Tongue (tissue), 2 donors: ENCODE data around the gene PCSK5. TPM values are rescaled to one million over a fixed set of nuclear protein-coding genes. Genes with fewer than 3 reads are reported as not detected.
"Not testable (repeated sequence)": the region's sequence is repeated elsewhere in the genome, so short reads cannot be mapped to it uniquely, and the experiment has no call there.

ENCODE experiments used
- DNase-seq: peaks from one replicate; pipeline ENCODE4 v3.0.0-alpha.2; 2015
- total RNA-seq: library from RNA; depleted of rRNA; stranded (reverse); fragments of >200 nt; gene quantifications from one replicate; pipeline ENCODE4 v1.2.3, GENCODE V29; 2014

The PCSK5 gene
- total RNA-seq, 1 donor from 2014 or later: 35.1 TPM

GRCh38 chr9:75889977-75890471 lies 449 bp upstream of the PCSK5 start:
- DNase-seq: peak; percentile 83

- DNase-seq: peak; percentile 83
Observed at GRCh38 chr9:75891277-75891741, 836 bp downstream of the PCSK5 start.

DNA sequence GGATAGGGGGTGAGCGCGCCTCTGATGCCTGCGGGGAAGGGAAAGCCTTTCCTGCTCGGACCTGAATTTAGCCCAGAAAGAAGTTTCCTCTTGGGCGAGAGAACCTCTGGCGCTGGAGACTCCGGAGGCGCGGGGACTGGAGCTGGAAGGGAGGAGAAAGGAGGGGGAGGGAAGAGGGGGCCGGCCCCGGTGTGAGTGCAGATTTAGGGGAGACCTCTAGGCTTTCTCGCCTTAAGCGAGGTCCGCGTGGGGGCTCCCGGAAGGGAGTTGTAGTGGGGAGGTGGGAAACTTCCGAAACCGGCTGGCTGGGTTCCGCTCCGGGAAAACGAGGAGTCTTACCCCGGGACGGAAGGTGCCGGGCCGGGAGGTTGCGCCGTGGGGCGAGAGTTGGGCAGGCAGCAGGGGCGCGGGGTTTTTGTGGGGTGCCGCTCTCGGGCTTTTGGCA lies 1.3 kb downstream of the PCSK5 start:
- DNase-seq: peak; percentile 43

- peak; percentile 37 for DNase-seq
Observed at GRCh38 chr9:75892216-75892911, 1.9 kb downstream of the PCSK5 start.

GRCh38 chr9:75893106-75893505 lies 2.6 kb downstream of the PCSK5 start:
- DNase-seq: no peak

GRCh38 chr9:75894566-75894965 lies 4.1 kb downstream of the PCSK5 start:
- no peak for DNase-seq

GRCh38 chr9:75895112-75895511 lies 4.6 kb downstream of the PCSK5 start:
- no peak for DNase-seq

GRCh38 chr9:75896193-75896592 lies 5.7 kb downstream of the PCSK5 start:
- DNase-seq: peak; percentile 13

DNA sequence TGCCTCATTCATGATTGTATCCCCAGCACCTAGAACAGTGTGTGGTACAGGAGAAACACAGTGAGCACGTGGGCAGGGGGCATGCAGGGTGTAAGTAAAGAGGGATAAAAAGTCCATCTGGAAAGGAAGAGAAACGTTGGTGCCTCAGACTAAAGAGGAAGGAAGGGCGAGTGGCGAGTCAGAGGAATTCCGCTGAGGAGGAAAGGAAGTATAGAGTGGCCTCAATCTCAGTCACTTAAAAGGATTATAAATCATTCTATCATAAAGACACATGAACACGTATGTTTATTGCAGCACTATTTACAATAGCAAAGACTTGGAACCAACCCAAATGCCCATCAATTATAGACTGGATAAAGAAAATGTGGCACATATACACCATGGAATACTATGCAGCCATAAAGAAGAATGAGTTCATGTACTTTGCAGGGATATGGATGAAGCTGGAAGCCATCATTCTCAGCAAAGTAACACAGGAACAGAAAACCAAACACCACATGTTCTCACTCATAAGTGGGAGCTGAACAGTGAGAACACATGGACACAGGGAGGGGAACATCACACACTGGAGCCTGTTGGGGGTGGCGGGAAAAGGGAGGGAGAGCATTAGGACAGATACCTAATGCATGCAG lies 10.5 kb downstream of the PCSK5 start:
- DNase-seq: not testable (repeated sequence)

DNA sequence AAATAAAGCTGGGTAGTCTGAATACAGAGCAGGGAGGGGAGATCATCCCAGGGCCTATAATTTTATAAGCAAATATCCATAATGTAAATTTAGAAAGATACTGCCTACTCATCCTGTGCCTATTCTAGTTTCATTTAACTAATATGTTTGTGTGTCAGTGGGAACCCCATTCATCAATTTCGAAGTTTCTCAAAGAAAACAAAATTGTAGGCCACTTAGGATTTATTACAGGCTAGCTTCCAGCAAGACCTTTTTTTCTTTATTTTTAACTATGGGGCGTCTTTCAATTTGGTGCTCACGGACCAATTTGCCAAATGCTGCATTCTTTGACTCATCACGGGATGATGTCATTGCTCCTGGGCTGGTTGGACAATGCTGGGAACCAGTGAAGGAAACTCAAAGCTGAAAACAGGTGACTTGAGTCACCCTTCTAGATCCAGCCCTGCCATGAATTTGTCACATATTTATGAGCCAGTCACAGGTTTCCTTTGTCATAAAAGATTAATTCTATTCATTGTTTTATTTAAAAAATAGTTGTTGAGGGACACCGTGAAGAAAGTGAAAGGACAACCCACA lies 13.4 kb downstream of the PCSK5 start:
- no peak for DNase-seq

DNA sequence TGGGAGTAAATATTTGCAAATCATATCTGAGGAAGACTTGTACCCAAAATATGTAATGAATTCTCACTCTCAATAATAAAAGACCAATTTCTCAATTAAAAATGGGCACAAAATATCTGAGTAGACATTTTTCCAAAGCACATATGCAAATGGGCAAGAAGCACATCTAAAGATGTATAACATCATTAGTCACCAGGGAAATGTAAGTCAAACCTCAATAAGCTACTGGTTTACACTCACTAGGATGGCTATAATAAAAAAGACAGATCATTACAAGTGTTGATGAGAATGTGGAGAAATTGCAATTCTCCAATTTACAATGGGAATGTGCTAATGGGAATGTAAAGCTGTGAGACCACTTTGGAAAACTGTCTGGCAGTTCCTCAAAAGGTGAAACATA lies 13.9 kb downstream of the PCSK5 start:
- DNase-seq: no peak

DNA sequence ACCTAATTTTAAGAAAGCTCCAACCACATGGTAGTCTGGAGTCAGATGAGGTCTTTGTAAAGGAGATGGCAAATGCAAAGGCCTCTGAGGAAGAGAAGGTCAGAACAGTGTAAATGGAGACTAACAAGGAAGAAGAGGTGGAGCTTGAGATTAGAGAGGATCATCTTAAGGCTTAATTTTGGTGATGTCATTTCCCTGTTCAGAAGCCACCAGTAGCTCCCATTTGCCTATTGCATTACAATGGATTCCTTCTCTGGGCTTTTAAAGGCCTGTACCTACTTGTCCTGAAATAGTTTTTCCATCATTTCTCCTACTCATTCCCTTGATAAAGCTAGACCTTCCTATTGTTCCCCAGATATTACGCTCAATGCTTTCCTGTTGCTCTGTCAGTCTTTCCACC lies 16.1 kb downstream of the PCSK5 start:
- DNase-seq: no peak

DNA sequence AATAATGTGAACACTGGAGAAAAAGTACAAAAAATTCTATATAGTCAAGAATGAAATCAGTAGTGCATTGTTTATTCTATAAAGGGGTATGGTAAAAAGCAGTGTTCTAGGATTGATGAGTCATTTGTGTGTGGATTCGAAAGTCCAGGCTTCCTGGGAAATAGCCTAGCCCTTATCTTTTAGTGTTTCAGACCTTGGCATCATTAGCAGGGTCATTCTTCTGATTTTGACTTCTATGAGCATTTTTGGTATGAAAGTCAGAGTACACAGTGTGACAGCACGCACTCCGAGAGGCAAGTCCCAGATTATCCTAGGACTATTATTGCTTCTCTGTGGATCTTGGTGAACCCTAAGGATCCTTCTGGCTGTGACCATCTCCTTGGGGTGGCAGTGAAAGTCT lies 16.9 kb downstream of the PCSK5 start:
- no peak for DNase-seq

- DNase-seq: no peak
Observed at GRCh38 chr9:75907923-75908322, 17.4 kb downstream of the PCSK5 start.

DNA sequence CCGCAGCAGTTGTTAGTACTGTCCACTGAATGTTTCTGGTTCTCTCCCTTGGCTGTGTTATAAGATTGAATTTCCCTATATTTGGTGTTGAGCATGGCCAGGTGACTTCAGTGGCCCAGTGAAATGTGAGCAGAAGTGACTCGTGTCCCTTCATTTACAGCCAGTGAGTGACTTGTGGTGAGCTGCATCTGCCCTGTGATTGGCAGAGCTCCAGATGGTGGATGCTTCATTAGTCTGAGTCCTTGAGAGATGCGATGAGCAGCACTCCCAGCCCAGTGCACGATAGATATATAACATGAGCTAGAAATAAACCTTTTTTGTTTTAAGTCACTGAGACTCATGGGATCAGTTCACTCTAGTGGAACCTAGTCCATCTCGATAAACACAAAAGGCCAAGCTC lies 19.3 kb downstream of the PCSK5 start:
- DNase-seq: peak; percentile 50

DNA sequence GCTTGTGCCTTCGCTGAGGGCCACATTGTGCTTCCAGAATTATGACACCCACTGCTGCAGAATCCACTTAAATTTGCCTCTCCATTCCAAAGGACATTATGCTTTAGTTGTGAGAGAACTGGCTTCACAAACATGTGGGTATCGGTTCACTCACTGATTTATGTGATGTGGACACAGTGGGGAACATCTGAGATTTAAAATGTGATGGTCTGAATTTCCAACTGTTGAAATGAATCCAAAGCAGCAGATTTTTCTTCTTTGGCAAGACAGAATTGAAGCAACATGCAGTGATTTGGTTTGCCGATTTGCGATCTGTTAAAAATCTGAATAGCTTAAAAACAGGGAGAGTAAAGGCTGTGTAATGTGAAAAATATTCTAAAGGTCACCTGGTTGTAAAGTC lies 20.3 kb downstream of the PCSK5 start:
- peak; percentile 27 for DNase-seq

DNA sequence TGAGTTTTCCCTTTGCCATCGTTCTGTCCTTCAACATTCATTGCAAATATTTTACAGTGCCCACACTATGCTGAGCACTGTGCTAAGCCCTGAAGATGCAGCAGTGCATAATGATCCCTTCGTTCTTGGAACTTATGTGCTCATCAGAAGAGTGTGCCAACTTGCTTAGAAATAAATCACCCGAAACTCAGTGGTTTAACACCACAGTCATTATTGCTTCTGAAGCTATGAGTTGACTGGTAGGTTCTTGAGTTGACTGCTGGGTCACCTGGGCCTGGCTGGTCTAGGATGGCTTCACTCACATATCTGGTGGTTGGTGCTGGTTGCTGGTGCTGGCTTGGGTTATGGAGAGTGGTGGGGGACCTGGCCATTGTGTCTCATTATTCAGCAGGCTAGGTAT lies 20.9 kb downstream of the PCSK5 start:
- DNase-seq: no peak

- DNase-seq: no peak
Observed at GRCh38 chr9:75912951-75913350, 22.5 kb downstream of the PCSK5 start.

- no peak for DNase-seq
Observed at GRCh38 chr9:75914002-75914401, 23.5 kb downstream of the PCSK5 start.

DNA sequence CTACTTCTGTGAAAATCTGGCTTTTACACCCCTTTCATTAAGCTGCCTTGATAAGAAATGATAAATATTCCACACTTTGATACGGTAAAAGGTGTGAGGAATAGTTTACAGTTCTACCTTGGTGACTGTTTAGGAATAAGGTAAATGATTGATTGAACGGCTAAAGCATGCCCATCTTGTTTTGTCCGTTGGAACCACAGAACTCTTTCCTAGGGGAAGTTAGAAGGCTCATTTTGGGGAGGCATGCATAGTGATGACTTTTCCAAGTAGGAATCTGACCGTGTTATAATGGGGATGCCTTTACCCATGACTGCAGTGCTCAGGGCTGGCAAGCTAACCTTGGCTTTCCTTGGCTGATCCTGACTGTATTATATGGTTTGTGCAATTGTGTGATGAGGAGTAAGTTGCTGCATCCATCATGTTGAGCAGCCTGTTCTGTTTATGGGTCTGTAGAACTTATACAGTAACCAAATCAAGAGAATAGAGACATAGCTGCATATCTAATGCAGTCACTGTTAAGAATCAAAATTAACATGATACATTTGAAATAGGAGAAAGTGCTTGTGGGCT lies 24.5 kb downstream of the PCSK5 start:
- DNase-seq: no peak

- DNase-seq: no peak
Observed at GRCh38 chr9:75918154-75918553, 27.7 kb downstream of the PCSK5 start.

- DNase-seq: no peak
Observed at GRCh38 chr9:75918909-75919308, 28.4 kb downstream of the PCSK5 start.
